Measurements from ENCODE around the gene TMEM207. TPM values are rescaled to one million over a fixed set of nuclear protein-coding genes. Genes with fewer than 3 reads are reported as not detected.

TMEM207 gene
- total RNA-seq, 1 experiment from 2014 or later, result not detected

- TF ChIP-seq, protein P1, sequence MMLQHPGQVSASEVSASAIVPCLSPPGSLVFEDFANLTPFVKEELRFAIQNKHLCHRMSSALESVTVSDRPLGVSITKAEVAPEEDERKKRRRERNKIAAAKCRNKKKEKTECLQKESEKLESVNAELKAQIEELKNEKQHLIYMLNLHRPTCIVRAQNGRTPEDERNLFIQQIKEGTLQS (IDR thresholded peaks at IDR 0.05), result no peak
- no peak for TF ChIP-seq CBX3 (IDR thresholded peaks at IDR 0.05; ENCODE audit: low read depth)
- TF ChIP-seq EGR1 (IDR thresholded peaks at IDR 0.05; ENCODE audit: low read depth), result no peak
- TF ChIP-seq, protein P2, sequence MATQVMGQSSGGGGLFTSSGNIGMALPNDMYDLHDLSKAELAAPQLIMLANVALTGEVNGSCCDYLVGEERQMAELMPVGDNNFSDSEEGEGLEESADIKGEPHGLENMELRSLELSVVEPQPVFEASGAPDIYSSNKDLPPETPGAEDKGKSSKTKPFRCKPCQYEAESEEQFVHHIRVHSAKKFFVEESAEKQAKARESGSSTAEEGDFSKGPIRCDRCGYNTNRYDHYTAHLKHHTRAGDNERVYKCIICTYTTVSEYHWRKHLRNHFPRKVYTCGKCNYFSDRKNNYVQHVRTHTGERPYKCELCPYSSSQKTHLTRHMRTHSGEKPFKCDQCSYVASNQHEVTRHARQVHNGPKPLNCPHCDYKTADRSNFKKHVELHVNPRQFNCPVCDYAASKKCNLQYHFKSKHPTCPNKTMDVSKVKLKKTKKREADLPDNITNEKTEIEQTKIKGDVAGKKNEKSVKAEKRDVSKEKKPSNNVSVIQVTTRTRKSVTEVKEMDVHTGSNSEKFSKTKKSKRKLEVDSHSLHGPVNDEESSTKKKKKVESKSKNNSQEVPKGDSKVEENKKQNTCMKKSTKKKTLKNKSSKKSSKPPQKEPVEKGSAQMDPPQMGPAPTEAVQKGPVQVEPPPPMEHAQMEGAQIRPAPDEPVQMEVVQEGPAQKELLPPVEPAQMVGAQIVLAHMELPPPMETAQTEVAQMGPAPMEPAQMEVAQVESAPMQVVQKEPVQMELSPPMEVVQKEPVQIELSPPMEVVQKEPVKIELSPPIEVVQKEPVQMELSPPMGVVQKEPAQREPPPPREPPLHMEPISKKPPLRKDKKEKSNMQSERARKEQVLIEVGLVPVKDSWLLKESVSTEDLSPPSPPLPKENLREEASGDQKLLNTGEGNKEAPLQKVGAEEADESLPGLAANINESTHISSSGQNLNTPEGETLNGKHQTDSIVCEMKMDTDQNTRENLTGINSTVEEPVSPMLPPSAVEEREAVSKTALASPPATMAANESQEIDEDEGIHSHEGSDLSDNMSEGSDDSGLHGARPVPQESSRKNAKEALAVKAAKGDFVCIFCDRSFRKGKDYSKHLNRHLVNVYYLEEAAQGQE (IDR thresholded peaks at IDR 0.05; ENCODE audit: low read depth), result no peak
- no peak for TF ChIP-seq EZH2 (IDR thresholded peaks at IDR 0.05)
- TF ChIP-seq, protein P3, sequence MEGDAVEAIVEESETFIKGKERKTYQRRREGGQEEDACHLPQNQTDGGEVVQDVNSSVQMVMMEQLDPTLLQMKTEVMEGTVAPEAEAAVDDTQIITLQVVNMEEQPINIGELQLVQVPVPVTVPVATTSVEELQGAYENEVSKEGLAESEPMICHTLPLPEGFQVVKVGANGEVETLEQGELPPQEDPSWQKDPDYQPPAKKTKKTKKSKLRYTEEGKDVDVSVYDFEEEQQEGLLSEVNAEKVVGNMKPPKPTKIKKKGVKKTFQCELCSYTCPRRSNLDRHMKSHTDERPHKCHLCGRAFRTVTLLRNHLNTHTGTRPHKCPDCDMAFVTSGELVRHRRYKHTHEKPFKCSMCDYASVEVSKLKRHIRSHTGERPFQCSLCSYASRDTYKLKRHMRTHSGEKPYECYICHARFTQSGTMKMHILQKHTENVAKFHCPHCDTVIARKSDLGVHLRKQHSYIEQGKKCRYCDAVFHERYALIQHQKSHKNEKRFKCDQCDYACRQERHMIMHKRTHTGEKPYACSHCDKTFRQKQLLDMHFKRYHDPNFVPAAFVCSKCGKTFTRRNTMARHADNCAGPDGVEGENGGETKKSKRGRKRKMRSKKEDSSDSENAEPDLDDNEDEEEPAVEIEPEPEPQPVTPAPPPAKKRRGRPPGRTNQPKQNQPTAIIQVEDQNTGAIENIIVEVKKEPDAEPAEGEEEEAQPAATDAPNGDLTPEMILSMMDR (IDR thresholded peaks at IDR 0.05 in 2 of 3, conservative IDR thresholded peaks at IDR 0.05 in 1 of 3; ENCODE audit: borderline replicate concordance in 1 of 3, insufficient read depth in 1 of 3, low read depth in 2 of 3, low read length in 2 of 3), result no peak
- no peak for TF ChIP-seq EZH2phosphoT487 (IDR thresholded peaks at IDR 0.05; ENCODE audit: borderline replicate concordance)
- TF ChIP-seq YY1 (IDR thresholded peaks at IDR 0.05; ENCODE audit: extremely low read depth, insufficient replicate concordance, low read depth, low read length), result no peak
- ATAC-seq, result no peak
These were observed 45.0 kb downstream of the TMEM207 start for GRCh38 chr3:190404715-190405114.

More at GRCh38 chr3:190404715-190405114, 45.0 kb downstream of the TMEM207 start:
- POLR2A ChIA-PET, result no interaction called here
- intact Hi-C loops (cut with micrococcal nuclease), result no loop called here
- no peak for DNase-seq (ENCODE audit: low read depth, low spot score)
- RAD21 ChIA-PET (ENCODE audit: low non-redundant PET in 1 of 2, low total read pairs in 2 of 2, uncharacterized antibody in 2 of 2, unreplicated experiment in 2 of 2), result no interaction called here
- Histone ChIP-seq H3K36me3 (ENCODE audit: control insufficient read depth in 1 of 2, insufficient read depth in 2 of 2, low read length in 2 of 2) (no peaks in the 10 kb centered on the region), H3K4me3 (replicated peaks in 1 of 2; ENCODE audit: low read depth in 1 of 2, low read length in 2 of 2) (no peak overlapping the region), H3K9me2 (ENCODE audit: insufficient read depth) (no peaks in the 10 kb centered on the region), H3K27me3 (ENCODE audit: insufficient read depth, low read length) (no peaks in the 10 kb centered on the region), H3K4me2 (ENCODE audit: low read length) (no peak overlapping the region), H2AFZ (ENCODE audit: low read depth, low read length, poor library complexity, severe bottlenecking) (no peak overlapping the region), H3K4me1 (ENCODE audit: control insufficient read depth in 1 of 2, insufficient read depth in 2 of 2, low read length in 2 of 2) (no peaks in the 10 kb centered on the region), H3K9ac (ENCODE audit: low read length) (no peak overlapping the region), H4K20me1 (ENCODE audit: insufficient read depth) (no peaks in the 10 kb centered on the region), H3K79me2 (ENCODE audit: insufficient read depth, low read length) (no peaks in the 10 kb centered on the region), H3K27ac (ENCODE audit: low read depth, low read length) (no peak overlapping the region), H3K9me3 (ENCODE audit: control insufficient read depth in 1 of 2, insufficient read depth in 1 of 2, low read depth in 1 of 2, low read length in 2 of 2) (no peaks in the 10 kb centered on the region)
- CTCF ChIA-PET, result no interaction called here
- no TSS peak for BruUV-seq (replicated peaks)

Measured in HCT116 (cell line).